ENCODE results near the gene FOXJ1.

DNA sequence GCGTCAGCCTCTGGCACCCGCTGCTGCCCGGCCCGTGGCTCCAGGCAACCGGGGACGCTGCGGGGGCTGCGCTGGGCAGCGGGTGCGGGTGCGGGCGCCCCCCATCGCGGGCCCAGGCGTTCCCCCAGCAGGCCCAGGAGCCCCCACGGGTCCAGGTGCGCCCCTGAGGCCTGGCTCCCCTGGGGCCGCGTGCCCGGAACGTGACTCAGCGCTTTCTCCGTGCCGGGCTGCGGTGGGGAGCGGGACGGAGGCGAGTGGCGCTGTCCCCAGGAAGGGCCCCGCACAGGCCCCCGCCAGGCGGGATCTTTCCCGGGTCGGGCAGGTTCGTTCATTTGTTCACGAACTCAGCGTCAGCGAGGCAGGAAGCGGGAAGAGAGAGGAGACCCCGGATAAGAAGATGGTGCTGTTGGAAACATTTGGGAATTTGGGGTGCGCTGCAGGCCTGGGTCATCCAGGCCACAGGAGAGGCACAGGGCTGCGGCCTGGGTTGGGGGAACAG lies 19.1 kb downstream of the FOXJ1 start:
- TF ChIP-seq, protein P1, sequence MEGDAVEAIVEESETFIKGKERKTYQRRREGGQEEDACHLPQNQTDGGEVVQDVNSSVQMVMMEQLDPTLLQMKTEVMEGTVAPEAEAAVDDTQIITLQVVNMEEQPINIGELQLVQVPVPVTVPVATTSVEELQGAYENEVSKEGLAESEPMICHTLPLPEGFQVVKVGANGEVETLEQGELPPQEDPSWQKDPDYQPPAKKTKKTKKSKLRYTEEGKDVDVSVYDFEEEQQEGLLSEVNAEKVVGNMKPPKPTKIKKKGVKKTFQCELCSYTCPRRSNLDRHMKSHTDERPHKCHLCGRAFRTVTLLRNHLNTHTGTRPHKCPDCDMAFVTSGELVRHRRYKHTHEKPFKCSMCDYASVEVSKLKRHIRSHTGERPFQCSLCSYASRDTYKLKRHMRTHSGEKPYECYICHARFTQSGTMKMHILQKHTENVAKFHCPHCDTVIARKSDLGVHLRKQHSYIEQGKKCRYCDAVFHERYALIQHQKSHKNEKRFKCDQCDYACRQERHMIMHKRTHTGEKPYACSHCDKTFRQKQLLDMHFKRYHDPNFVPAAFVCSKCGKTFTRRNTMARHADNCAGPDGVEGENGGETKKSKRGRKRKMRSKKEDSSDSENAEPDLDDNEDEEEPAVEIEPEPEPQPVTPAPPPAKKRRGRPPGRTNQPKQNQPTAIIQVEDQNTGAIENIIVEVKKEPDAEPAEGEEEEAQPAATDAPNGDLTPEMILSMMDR (IDR thresholded peaks at IDR 0.05) = no peak
- TF ChIP-seq TCF7L2 (IDR thresholded peaks at IDR 0.05; ENCODE audit: low read depth, low read length) = no peak
- TF ChIP-seq, protein P2, sequence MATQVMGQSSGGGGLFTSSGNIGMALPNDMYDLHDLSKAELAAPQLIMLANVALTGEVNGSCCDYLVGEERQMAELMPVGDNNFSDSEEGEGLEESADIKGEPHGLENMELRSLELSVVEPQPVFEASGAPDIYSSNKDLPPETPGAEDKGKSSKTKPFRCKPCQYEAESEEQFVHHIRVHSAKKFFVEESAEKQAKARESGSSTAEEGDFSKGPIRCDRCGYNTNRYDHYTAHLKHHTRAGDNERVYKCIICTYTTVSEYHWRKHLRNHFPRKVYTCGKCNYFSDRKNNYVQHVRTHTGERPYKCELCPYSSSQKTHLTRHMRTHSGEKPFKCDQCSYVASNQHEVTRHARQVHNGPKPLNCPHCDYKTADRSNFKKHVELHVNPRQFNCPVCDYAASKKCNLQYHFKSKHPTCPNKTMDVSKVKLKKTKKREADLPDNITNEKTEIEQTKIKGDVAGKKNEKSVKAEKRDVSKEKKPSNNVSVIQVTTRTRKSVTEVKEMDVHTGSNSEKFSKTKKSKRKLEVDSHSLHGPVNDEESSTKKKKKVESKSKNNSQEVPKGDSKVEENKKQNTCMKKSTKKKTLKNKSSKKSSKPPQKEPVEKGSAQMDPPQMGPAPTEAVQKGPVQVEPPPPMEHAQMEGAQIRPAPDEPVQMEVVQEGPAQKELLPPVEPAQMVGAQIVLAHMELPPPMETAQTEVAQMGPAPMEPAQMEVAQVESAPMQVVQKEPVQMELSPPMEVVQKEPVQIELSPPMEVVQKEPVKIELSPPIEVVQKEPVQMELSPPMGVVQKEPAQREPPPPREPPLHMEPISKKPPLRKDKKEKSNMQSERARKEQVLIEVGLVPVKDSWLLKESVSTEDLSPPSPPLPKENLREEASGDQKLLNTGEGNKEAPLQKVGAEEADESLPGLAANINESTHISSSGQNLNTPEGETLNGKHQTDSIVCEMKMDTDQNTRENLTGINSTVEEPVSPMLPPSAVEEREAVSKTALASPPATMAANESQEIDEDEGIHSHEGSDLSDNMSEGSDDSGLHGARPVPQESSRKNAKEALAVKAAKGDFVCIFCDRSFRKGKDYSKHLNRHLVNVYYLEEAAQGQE (IDR thresholded peaks at IDR 0.05; ENCODE audit: insufficient read depth in 1 of 2, low read depth in 2 of 2, low read length in 1 of 2) = no peak

All from Panc1 (cell line).